ENCODE measurements around the gene REP15. TPM values are rescaled to one million over a fixed set of nuclear protein-coding genes. Genes with fewer than 3 reads are reported as not detected.

REP15 gene
- total RNA-seq, 1 experiment from 2014 or later: 1.3 TPM

DNA sequence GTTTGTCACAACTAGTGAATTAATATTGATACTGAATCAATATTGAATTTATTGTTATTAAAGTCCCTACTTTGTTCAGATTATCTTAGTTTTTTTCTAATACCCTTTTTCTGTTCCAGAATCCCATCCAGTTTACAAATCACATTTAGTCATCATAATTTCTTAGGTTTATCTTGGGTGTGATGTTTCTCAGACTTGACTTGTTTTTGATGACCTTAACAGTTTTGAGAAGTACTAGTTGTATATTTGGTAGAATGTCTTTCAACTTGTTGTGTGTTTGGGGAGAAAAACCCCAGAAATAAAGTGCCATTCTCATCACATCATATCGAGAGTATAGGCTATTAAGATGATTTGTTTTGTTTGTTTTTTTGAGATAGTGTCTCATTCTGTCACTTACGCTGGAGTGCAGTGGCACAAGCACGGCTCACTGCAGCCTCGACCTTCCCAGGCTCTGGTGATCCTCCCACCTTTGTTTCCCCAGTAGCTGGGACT, 33.9 kb downstream of the REP15 start:
- Histone ChIP-seq H3K4ac (ENCODE audit: low read depth, low read length) (no peak overlapping the region), H3K23me2 (ENCODE audit: insufficient read length, low read depth, low read length, poor library complexity, severe bottlenecking) (no peaks in the 10 kb centered on the region), H4K5ac (ENCODE audit: insufficient read length, low read depth, low read length) (no peak overlapping the region), H2BK15ac (ENCODE audit: low read depth, low read length) (no peak overlapping the region), H3K18ac (ENCODE audit: insufficient read length, low read depth, low read length) (no peak overlapping the region), H3K4me2 (ENCODE audit: insufficient read depth, insufficient read length, low read length) (no peak overlapping the region), H3K14ac (ENCODE audit: insufficient read depth, low read length) (no peak overlapping the region), H4K20me1 (ENCODE audit: control insufficient read depth, insufficient read depth, insufficient read length) (no peaks in the 10 kb centered on the region), H2BK12ac (ENCODE audit: insufficient read length, low read depth, low read length) (no peak overlapping the region), H3K79me1 (ENCODE audit: insufficient read depth, low read depth, low read length, poor library complexity, severe bottlenecking) (peaks cover 3% of the 10 kb centered on the region), H2BK5ac (ENCODE audit: insufficient read length, low read length) (no peak overlapping the region), H3K4me1 (ENCODE audit: insufficient read depth, low read length) (no peaks in the 10 kb centered on the region), H2BK120ac (ENCODE audit: low read depth, low read length, poor library complexity, severe bottlenecking) (no peak overlapping the region), H3K27me3 (ENCODE audit: insufficient read depth, low read length) (no peaks in the 10 kb centered on the region), H3K23ac (ENCODE audit: insufficient read length, low read depth, low read length) (no peak overlapping the region), H4K91ac (ENCODE audit: insufficient read length, low read depth, low read length) (no peak overlapping the region), H2AK5ac (ENCODE audit: insufficient read length, low read length) (no peak overlapping the region), H4K8ac (replicated peaks; ENCODE audit: insufficient read length, low read depth, low read length) (no peak overlapping the region), H3K56ac (ENCODE audit: insufficient read length, low read depth, low read length) (no peak overlapping the region), H2AFZ (ENCODE audit: low read length) (no peak overlapping the region), H2BK20ac (ENCODE audit: low read depth, low read length, poor library complexity, severe bottlenecking) (no peak overlapping the region), H3K27ac (ENCODE audit: insufficient read length, low read depth, low read length) (no peak overlapping the region), H3T11ph (ENCODE audit: low read length) (no peak overlapping the region), H3K9me3 (ENCODE audit: control insufficient read depth, low read depth, low read length) (no peaks in the 10 kb centered on the region), H3K9ac (ENCODE audit: extremely low read depth, insufficient read length, low read length) (no peak overlapping the region), H3K79me2 (ENCODE audit: insufficient read depth, low read length) (no peaks in the 10 kb centered on the region)
- Mint-ChIP-seq H3K27me3 (ENCODE audit: low read depth) (no peaks in the 10 kb centered on the region), H3K9me3 (no peaks in the 10 kb centered on the region; a peak in 1 of 5 replicates), H3K4me3 (no peak overlapping the region), H3K36me3 (ENCODE audit: insufficient read depth in 1 of 3, low read depth in 3 of 3) (peaks cover 13 to 37% (median 29%) of the 10 kb centered on the region in 3 experiments; a peak in 6 of 7 replicates), H3K4me1 (no peaks in the 10 kb centered on the region), H3K27ac (no peak overlapping the region)
- no CpG with 5 or more reads among the region's 4 CpGs for WGBS (ENCODE audit: extremely low coverage, insufficient read length, low lambda C conversion rate)
- TF ChIP-seq, protein P1, sequence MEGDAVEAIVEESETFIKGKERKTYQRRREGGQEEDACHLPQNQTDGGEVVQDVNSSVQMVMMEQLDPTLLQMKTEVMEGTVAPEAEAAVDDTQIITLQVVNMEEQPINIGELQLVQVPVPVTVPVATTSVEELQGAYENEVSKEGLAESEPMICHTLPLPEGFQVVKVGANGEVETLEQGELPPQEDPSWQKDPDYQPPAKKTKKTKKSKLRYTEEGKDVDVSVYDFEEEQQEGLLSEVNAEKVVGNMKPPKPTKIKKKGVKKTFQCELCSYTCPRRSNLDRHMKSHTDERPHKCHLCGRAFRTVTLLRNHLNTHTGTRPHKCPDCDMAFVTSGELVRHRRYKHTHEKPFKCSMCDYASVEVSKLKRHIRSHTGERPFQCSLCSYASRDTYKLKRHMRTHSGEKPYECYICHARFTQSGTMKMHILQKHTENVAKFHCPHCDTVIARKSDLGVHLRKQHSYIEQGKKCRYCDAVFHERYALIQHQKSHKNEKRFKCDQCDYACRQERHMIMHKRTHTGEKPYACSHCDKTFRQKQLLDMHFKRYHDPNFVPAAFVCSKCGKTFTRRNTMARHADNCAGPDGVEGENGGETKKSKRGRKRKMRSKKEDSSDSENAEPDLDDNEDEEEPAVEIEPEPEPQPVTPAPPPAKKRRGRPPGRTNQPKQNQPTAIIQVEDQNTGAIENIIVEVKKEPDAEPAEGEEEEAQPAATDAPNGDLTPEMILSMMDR (conservative IDR thresholded peaks at IDR 0.05): no peak
- DNase-seq: no peak
